ENCODE data around the gene PXMP4. TPM values are rescaled to one million over a fixed set of nuclear protein-coding genes. Genes with fewer than 3 reads are reported as not detected.

Gene PXMP4
- total and polyA plus RNA-seq, 9 of the 15 experiments (the other 6 are each of a cell fraction or from before 2014, with no cell fraction given), result 4.8 to 29.1 (median 6.8) TPM

- TF ChIP-seq ELK1 (CRISPR knock-in tag; IDR thresholded peaks at IDR 0.05) (no peak), REST (IDR thresholded peaks at IDR 0.05; ENCODE audit: borderline replicate concordance) (peak; percentile 82), REST (CRISPR knock-in tag; IDR thresholded peaks at IDR 0.05; ENCODE audit: low read depth) (no peak), C11orf30 (IDR thresholded peaks at IDR 0.05; ENCODE audit: low read depth) (0 out of 2 replicates have a peak, but pooled peaks have one; percentile 30), BHLHE40 (IDR thresholded peaks at IDR 0.05; ENCODE audit: low read length) (peak; percentile 44; the same call in 1 of the 2 replicates), JUND (IDR thresholded peaks at IDR 0.05; ENCODE audit: borderline replicate concordance, low read depth, low read length) (0 out of 2 replicates have a peak, but pooled peaks have one; percentile 4), JUND (tag; IDR thresholded peaks at IDR 0.05; ENCODE audit: borderline replicate concordance, low read depth, low read length) (no peak), TFAP4 (CRISPR knock-in tag; IDR thresholded peaks at IDR 0.05; ENCODE audit: borderline replicate concordance) (peak; percentile 49; the same call in 1 of the 2 replicates), SOX6 (IDR thresholded peaks at IDR 0.05) (0 out of 2 replicates have a peak, but pooled peaks have one; percentile 14), POLR2G (IDR thresholded peaks at IDR 0.05; ENCODE audit: low read depth, low read length) (peak; percentile 60), CTCF (IDR thresholded peaks at IDR 0.05 in 2 of 3, conservative IDR thresholded peaks at IDR 0.05 in 1 of 3; ENCODE audit: insufficient read depth in 2 of 3, low read depth in 1 of 3, low read length in 3 of 3) (peak; percentile 83 to 91 (median 86)), POLR2AphosphoS2 (IDR thresholded peaks at IDR 0.05; ENCODE audit: low read length) (peak; percentile 76; the same call in 1 of the 2 replicates), ZSCAN32 (CRISPR knock-in tag; IDR thresholded peaks at IDR 0.05) (no peak), NCOA4 (IDR thresholded peaks at IDR 0.05; ENCODE audit: partially characterized antibody) (no peak), SUPT5H (IDR thresholded peaks at IDR 0.05) (0 out of 2 replicates have a peak, but pooled peaks have one; percentile 48)
Measured at GRCh38 chr20:33653218-33653899, 66.8 kb downstream of the PXMP4 start (continued).
